ENCODE results near the gene PIMREG. TPM values are rescaled to one million over a fixed set of nuclear protein-coding genes. Genes with fewer than 3 reads are reported as not detected.

Gene PIMREG
- total RNA-seq, 1 donor from 2014 or later, result not detected

- intact Hi-C loops (cut with DNase I), result no loop called here
Observed at GRCh38 chr17:6463616-6464445, 19.6 kb downstream of the PIMREG start.

GRCh38 chr17:6464446-6465041 is 20.3 kb downstream of the PIMREG start:
- intact Hi-C loops (cut with DNase I), result no loop called here
- no peak for DNase-seq (ENCODE audit: low spot score in 2 of 2)
- Histone ChIP-seq H3K4me3 (no peak overlapping the region), H3K27me3 (no peaks in the 10 kb centered on the region), H3K36me3 (no peaks in the 10 kb centered on the region), H3K27ac (no peak overlapping the region), H3K4me1 (no peaks in the 10 kb centered on the region), H3K9me3 (peaks cover 0 to 3% of the 10 kb centered on the region in 2 donors)
- no peak for TF ChIP-seq CTCF (IDR thresholded peaks at IDR 0.05)

More at GRCh38 chr17:6463616-6464445, 19.6 kb downstream of the PIMREG start:
- no peaks in the 10 kb centered on the region for H3K4me1 ChIP-seq
- no peak overlapping the region for H3K27ac ChIP-seq
- H3K4me3 ChIP-seq, result no peak overlapping the region
- H3K36me3 ChIP-seq, result no peaks in the 10 kb centered on the region
- DNase-seq (ENCODE audit: low spot score in 2 of 2), result no peak
- H3K9me3 ChIP-seq, result peaks cover 0 to 3% of the 10 kb centered on the region in 2 donors
- TF ChIP-seq CTCF (IDR thresholded peaks at IDR 0.05), result no peak
- H3K27me3 ChIP-seq, result no peaks in the 10 kb centered on the region

GRCh38 chr17:6465206-6466003 is 21.1 kb downstream of the PIMREG start:
- H3K4me1 ChIP-seq, result no peaks in the 10 kb centered on the region
- H3K4me3 ChIP-seq, result no peak overlapping the region
- intact Hi-C loops (cut with DNase I), result no loop called here
- H3K36me3 ChIP-seq, result no peaks in the 10 kb centered on the region
- H3K27ac ChIP-seq, result no peak overlapping the region
- H3K27me3 ChIP-seq, result no peaks in the 10 kb centered on the region
- H3K9me3 ChIP-seq, result peaks cover 0 to 3% of the 10 kb centered on the region in 2 donors
- TF ChIP-seq CTCF (IDR thresholded peaks at IDR 0.05), result no peak
- DNase-seq (ENCODE audit: low spot score in 2 of 2), result no peak

- no peak overlapping the region for H3K4me3 ChIP-seq
- no peak for TF ChIP-seq CTCF (IDR thresholded peaks at IDR 0.05)
- peaks cover 0 to 3% of the 10 kb centered on the region in 2 donors for H3K9me3 ChIP-seq
- no peaks in the 10 kb centered on the region for H3K4me1 ChIP-seq
- intact Hi-C loops (cut with DNase I), result no loop called here
- DNase-seq (ENCODE audit: low spot score in 2 of 2), result no peak
- H3K36me3 ChIP-seq, result no peaks in the 10 kb centered on the region
- no peaks in the 10 kb centered on the region for H3K27me3 ChIP-seq
- H3K27ac ChIP-seq, result no peak overlapping the region
Observed at GRCh38 chr17:6467567-6467966, 23.3 kb downstream of the PIMREG start.

GRCh38 chr17:6468051-6468790 is 24.0 kb downstream of the PIMREG start:
- no peak for TF ChIP-seq CTCF (IDR thresholded peaks at IDR 0.05)
- H3K36me3 ChIP-seq, result no peaks in the 10 kb centered on the region

More at GRCh38 chr17:6468051-6468790, 24.0 kb downstream of the PIMREG start:
- peaks cover 0 to 3% of the 10 kb centered on the region in 2 donors for H3K9me3 ChIP-seq
- intact Hi-C loops (cut with DNase I), result no loop called here
- no peak for DNase-seq (ENCODE audit: low spot score in 2 of 2)
- H3K4me1 ChIP-seq, result no peaks in the 10 kb centered on the region
- H3K27me3 ChIP-seq, result no peaks in the 10 kb centered on the region
- H3K27ac ChIP-seq, result no peak overlapping the region
- H3K4me3 ChIP-seq, result no peak overlapping the region

Measured in ascending aorta (tissue), 2 donors.